OCI-LY3 (cell line): ENCODE results near the gene OSBPL7.

Experiments
- H2AFZ ChIP-seq: fragments of 200-600, 300-600 bp; shearing (Covaris generic); 2 replicates; pipeline ENCODE4 v1.6.0; 2014; ENCODE audit warnings: antibody characterized with exemption, low read depth, low read length
- H3K27ac ChIP-seq: fragments of 200-600, 300-600 bp; sonication (generic); 2 replicates; pipeline ENCODE4 v1.5.1; 2014; ENCODE audit warnings: mild to moderate bottlenecking, low read length, moderate library complexity, mixed read lengths
- H3K27me3 ChIP-seq: fragments of 200-600, 300-600 bp; sonication (generic); 2 replicates; pipeline ENCODE4 v1.6.1; 2014; ENCODE audit warnings: low read depth, low read length, mixed read lengths
- H3K36me3 ChIP-seq: fragments of 200-600, 300-600 bp; sonication (generic); replicated peaks from 2 replicates; pipeline ENCODE3; 2014; ENCODE audit warnings: low read depth, low read length, mixed read lengths
- H3K4me1 ChIP-seq: fragments of 300-600, 200-600 bp; sonication (generic); 2 replicates; pipeline ENCODE4 v1.6.1; 2014; ENCODE audit warnings: low read length, mixed read lengths
- H3K4me2 ChIP-seq: fragments of 200-600, 300-600 bp; sonication (generic); 2 replicates; pipeline ENCODE4 v1.6.1; 2014; ENCODE audit warnings: low read length, mixed read lengths
- H3K4me3 ChIP-seq: fragments of 300-600, 200-600 bp; sonication (generic); 2 replicates; pipeline ENCODE4 v1.5.1; 2014; ENCODE audit warnings: antibody characterized with exemption, mild to moderate bottlenecking, low read length, moderate library complexity
- H3K79me2 ChIP-seq: fragments of 300-600, 200-600 bp; shearing (Covaris generic); 2 replicates; pipeline ENCODE4 v1.6.1; 2014; ENCODE audit warnings: mild to moderate bottlenecking, low read length, mixed read lengths
- H3K9ac ChIP-seq: fragments of 300-600, 200-600 bp; shearing (Covaris generic); 2 replicates; pipeline ENCODE4 v1.6.0; 2014; ENCODE audit warnings: mild to moderate bottlenecking, low read length, moderate library complexity
- H3K9me3 ChIP-seq: fragments of 200-600, 300-600 bp; shearing (Covaris generic); 2 replicates; pipeline ENCODE4 v1.6.1; 2014; ENCODE audit warnings: low read length, mixed read lengths; ENCODE audit not compliant: insufficient read depth
- H4K20me1 ChIP-seq: fragments of 200-600, 300-600 bp; sonication (generic); 2 replicates; pipeline ENCODE4 v1.6.1; 2016; ENCODE audit warnings: low read length, mixed read lengths; ENCODE audit not compliant: insufficient read depth
- EZH2phosphoT487 ChIP-seq: fragments of 200-600 bp; shearing (Covaris generic); IDR thresholded peaks from 2 replicates; pipeline ENCODE4 v1.6.1; 2018; ENCODE audit warnings: antibody characterized with exemption, mixed run types, low read depth
- TF ChIP-seq, protein P1 (sequence below): fragments of 200-600, 300-600 bp; sonication (generic); IDR thresholded peaks from 2 replicates; pipeline ENCODE4 v1.5.1; 2014; ENCODE audit warnings: antibody characterized with exemption, low read length, low read depth

The OSBPL7 gene

DNA sequence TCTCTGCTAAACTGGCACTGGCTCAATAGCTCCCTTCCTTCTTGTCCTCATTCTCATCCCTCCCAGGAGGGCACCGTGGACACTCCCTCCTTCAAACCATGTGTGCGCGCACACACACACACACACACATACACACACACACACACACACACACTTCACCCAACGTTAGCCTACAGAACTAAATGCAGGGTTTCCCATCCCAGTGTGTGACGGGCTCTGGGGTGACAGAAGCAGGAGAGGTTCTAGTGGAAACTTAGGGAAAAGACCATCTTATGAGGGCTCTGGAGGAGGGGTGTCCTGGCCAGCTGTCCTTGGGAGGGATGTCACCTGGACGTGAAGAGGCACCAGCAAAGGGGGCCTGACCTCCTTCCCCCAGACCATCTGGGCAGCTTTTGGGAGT, 19.7 kb downstream of the OSBPL7 start:
- Histone ChIP-seq H3K4me2 (no peak overlapping the region), H3K4me3 (no peak overlapping the region)

DNA sequence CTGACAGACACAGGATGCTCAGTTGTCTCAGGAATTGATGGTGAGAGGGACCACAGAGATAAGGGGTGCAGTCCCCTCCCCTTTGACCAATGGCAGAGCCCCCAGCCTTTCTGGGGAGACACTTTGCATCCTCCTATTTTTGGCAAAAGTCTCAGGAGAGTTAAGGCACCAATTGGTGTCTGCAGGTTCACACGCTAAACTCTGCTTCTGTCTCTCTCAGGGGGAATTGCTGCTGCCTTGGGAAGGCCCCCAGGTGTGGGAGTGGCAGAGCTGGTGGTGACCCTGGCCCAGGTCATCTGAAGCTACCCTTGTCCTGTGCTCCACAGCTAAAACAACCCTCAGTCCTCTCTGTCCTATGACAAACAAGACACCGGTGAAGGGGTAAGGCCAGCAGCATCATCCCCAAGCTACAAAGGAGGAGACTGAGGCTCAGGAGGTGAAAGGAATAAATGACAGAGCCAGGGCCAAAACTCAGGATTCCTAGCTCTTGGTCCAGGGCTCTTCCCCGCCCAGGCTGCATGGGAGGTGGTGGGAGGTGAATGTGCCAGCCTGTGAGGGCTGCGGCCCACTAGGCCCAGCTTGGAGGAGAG, 20.3 kb downstream of the OSBPL7 start:
- Histone ChIP-seq H3K9me3 (no peaks in the 10 kb centered on the region), H4K20me1 (no peaks in the 10 kb centered on the region), H3K4me1 (no peaks in the 10 kb centered on the region), H3K27ac (no peak overlapping the region), H3K9ac (no peak overlapping the region), H3K79me2 (no peaks in the 10 kb centered on the region), H3K27me3 (no peaks in the 10 kb centered on the region), H3K4me3 (no peak overlapping the region), H2AFZ (no peak overlapping the region), H3K4me2 (no peak overlapping the region), H3K36me3 (no peaks in the 10 kb centered on the region)
- TF ChIP-seq, protein P1, sequence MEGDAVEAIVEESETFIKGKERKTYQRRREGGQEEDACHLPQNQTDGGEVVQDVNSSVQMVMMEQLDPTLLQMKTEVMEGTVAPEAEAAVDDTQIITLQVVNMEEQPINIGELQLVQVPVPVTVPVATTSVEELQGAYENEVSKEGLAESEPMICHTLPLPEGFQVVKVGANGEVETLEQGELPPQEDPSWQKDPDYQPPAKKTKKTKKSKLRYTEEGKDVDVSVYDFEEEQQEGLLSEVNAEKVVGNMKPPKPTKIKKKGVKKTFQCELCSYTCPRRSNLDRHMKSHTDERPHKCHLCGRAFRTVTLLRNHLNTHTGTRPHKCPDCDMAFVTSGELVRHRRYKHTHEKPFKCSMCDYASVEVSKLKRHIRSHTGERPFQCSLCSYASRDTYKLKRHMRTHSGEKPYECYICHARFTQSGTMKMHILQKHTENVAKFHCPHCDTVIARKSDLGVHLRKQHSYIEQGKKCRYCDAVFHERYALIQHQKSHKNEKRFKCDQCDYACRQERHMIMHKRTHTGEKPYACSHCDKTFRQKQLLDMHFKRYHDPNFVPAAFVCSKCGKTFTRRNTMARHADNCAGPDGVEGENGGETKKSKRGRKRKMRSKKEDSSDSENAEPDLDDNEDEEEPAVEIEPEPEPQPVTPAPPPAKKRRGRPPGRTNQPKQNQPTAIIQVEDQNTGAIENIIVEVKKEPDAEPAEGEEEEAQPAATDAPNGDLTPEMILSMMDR = no peak
- no peak for TF ChIP-seq EZH2phosphoT487

More for the DNA sequence above, 19.7 kb downstream of the OSBPL7 start:
- TF ChIP-seq EZH2phosphoT487 = no peak
- TF ChIP-seq, protein P1 = no peak
- Histone ChIP-seq H3K9me3 (no peaks in the 10 kb centered on the region), H3K27me3 (no peaks in the 10 kb centered on the region), H3K9ac (no peak overlapping the region), H4K20me1 (no peaks in the 10 kb centered on the region), H3K36me3 (no peaks in the 10 kb centered on the region), H3K27ac (no peak overlapping the region), H3K79me2 (no peaks in the 10 kb centered on the region), H3K4me1 (no peaks in the 10 kb centered on the region), H2AFZ (no peak overlapping the region)

DNA sequence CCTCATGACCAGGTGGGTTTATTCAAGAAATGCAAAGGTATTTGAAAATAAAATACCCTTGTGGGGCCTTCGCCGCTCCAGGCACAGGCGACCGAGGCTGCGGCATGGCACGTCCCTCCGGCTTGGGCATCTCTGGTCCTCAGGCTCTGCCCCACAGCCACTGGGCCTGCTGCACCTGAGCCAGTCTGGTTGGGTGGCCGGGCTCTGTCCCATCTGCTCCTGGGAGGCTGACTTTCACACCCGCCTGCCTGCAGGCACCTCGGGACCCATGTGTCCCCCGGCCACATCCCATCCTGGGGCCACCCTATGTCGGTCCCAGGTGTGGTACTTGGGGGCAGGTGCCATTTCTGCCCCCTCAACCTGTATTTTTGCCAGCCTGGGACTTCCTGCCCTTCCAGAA, 20.9 kb downstream of the OSBPL7 start:
- Histone ChIP-seq H2AFZ (no peak overlapping the region), H4K20me1 (no peaks in the 10 kb centered on the region), H3K4me3 (no peak overlapping the region), H3K36me3 (no peaks in the 10 kb centered on the region), H3K27me3 (peaks cover under 1% of the 10 kb centered on the region; the same call in 1 of the 2 replicates), H3K4me1 (no peaks in the 10 kb centered on the region), H3K27ac (no peak overlapping the region), H3K9ac (no peak overlapping the region), H3K4me2 (no peak overlapping the region), H3K9me3 (no peaks in the 10 kb centered on the region), H3K79me2 (no peaks in the 10 kb centered on the region)
- no peak for TF ChIP-seq EZH2phosphoT487
- TF ChIP-seq, protein P1 = no peak

DNA sequence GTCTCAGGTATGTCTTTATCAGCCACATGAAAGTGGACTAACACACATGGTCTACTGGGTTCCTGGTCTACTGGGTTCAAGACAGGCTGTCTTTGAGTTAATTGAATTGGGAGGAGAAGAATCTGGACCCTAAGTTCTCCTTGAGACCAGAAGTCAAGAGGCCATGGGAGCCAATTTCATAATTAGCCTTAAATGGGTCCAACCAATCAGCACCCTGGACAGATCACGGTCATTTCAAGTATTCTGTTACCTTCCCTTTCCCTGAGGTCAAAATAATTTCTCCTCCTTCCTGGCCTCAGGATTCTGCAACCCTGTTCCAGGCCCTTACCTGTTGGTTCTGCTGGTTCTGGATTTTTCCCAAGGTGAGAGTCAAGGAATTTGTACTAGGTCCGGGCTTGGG, 23.8 kb downstream of the OSBPL7 start:
- Histone ChIP-seq H3K27ac (no peak overlapping the region), H3K79me2 (no peaks in the 10 kb centered on the region), H3K27me3 (peaks cover 26% of the 10 kb centered on the region), H3K9ac (no peak overlapping the region), H4K20me1 (no peaks in the 10 kb centered on the region), H2AFZ (no peak overlapping the region), H3K4me2 (no peak overlapping the region), H3K4me1 (no peaks in the 10 kb centered on the region), H3K9me3 (no peaks in the 10 kb centered on the region), H3K4me3 (no peak overlapping the region), H3K36me3 (no peaks in the 10 kb centered on the region)
- TF ChIP-seq, protein P1 = no peak
- TF ChIP-seq EZH2phosphoT487 = no peak
